ENCODE results near the gene MAF. TPM values are rescaled to one million over a fixed set of nuclear protein-coding genes. Genes with fewer than 3 reads are reported as not detected.

Gene MAF
- total RNA-seq, 1 donor from 2014 or later, result 11.5 TPM

DNA sequence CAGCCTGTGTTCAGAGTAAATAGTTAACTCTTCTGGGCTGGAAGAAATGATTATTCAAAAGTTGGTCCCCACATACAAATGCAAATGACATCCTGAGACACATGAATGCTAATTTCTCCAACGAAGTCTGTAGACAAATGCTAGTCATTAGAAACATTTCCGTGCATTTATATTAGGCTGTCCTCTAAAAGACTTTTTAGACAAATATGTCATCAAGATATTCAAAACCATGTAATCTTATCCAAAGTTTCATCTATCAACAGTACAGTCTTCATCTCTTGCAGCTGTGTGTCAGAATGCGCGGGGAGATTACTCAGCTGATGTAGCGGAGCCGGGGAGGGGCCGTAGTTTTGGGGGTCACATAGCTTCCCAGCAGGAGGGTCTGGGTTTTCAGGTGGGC lies 33.8 kb upstream of the MAF start:
- no peak overlapping the region for H3K4me3 ChIP-seq

DNA sequence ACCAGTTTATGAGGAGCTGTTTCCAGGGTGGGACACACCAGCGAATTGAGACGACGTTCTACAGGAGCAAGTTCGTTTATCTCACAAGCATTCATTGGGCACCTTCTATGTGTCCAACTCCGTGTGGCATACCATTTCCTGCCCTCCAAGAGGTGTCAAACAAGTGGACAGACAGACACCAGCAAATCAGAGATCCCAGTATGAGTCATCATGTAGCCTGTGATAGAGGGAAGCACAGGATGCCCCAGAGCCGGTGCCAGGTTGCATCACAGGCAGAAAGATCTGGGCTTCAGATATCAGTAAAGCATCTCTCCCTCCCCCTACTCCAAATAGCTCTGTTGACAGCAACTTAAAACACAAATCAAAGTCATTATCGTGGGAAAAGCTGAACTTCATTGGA lies 31.8 kb upstream of the MAF start:
- intact Hi-C loops (cut with micrococcal nuclease), result no loop called here
- H3K4me3 ChIP-seq, result no peak overlapping the region
- H3K27me3 ChIP-seq (ENCODE audit: low read depth), result peaks cover 6% of the 10 kb centered on the region
- H3K4me1 ChIP-seq, result no peaks in the 10 kb centered on the region
- no peaks in the 10 kb centered on the region for H3K36me3 ChIP-seq
- H3K27ac ChIP-seq (replicated peaks), result no peak overlapping the region
- no peaks in the 10 kb centered on the region for H3K9me3 ChIP-seq (replicated peaks)
- DNase-seq, result no peak
- TF ChIP-seq, protein P1, sequence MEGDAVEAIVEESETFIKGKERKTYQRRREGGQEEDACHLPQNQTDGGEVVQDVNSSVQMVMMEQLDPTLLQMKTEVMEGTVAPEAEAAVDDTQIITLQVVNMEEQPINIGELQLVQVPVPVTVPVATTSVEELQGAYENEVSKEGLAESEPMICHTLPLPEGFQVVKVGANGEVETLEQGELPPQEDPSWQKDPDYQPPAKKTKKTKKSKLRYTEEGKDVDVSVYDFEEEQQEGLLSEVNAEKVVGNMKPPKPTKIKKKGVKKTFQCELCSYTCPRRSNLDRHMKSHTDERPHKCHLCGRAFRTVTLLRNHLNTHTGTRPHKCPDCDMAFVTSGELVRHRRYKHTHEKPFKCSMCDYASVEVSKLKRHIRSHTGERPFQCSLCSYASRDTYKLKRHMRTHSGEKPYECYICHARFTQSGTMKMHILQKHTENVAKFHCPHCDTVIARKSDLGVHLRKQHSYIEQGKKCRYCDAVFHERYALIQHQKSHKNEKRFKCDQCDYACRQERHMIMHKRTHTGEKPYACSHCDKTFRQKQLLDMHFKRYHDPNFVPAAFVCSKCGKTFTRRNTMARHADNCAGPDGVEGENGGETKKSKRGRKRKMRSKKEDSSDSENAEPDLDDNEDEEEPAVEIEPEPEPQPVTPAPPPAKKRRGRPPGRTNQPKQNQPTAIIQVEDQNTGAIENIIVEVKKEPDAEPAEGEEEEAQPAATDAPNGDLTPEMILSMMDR (IDR thresholded peaks at IDR 0.05; ENCODE audit: borderline replicate concordance), result no peak

More for the DNA sequence above, 33.8 kb upstream of the MAF start:
- DNase-seq, result no peak
- no peaks in the 10 kb centered on the region for H3K9me3 ChIP-seq (replicated peaks)
- intact Hi-C loops (cut with micrococcal nuclease), result no loop called here
- H3K4me1 ChIP-seq, result no peaks in the 10 kb centered on the region
- H3K36me3 ChIP-seq, result no peaks in the 10 kb centered on the region
- H3K27me3 ChIP-seq (ENCODE audit: low read depth), result peaks cover 6% of the 10 kb centered on the region
- TF ChIP-seq, protein P1 (IDR thresholded peaks at IDR 0.05; ENCODE audit: borderline replicate concordance), result no peak
- H3K27ac ChIP-seq (replicated peaks), result no peak overlapping the region

DNA sequence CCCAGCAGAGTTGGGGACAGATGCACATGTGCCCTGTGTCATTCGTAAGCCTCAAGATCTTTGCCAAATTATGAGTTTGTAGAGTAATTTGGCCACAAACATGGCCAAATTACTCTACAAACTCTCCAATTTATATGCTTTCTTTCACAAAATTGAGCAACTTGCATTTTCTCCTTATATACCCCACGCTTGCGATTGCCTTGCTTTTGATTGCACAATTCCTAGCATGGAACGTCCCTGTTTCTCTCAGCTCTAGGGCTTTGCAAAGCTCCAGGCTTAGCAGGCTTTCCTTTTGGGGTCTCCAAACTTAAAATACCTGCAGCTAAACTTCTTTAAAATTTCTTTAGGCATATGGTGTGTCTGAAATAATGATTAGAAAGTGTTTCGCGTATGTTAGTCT lies 28.5 kb upstream of the MAF start:
- Histone ChIP-seq H3K27ac (replicated peaks) (no peak overlapping the region), H3K4me3 (no peak overlapping the region), H3K9me3 (replicated peaks) (no peaks in the 10 kb centered on the region), H3K36me3 (no peaks in the 10 kb centered on the region), H3K4me1 (no peaks in the 10 kb centered on the region), H3K27me3 (ENCODE audit: low read depth) (peaks cover 30% of the 10 kb centered on the region)
- intact Hi-C loops (cut with micrococcal nuclease), result no loop called here
- DNase-seq, result no peak
- TF ChIP-seq, protein P1 (IDR thresholded peaks at IDR 0.05; ENCODE audit: borderline replicate concordance), result no peak

- intact Hi-C loops (cut with micrococcal nuclease), result no loop called here
- H3K4me1 ChIP-seq, result no peaks in the 10 kb centered on the region
- peaks cover 34% of the 10 kb centered on the region for H3K27me3 ChIP-seq (ENCODE audit: low read depth)
- TF ChIP-seq, protein P1 (IDR thresholded peaks at IDR 0.05; ENCODE audit: borderline replicate concordance), result no peak
- no peak overlapping the region for H3K27ac ChIP-seq (replicated peaks)
- no peak for DNase-seq
- no peak overlapping the region for H3K4me3 ChIP-seq
- H3K9me3 ChIP-seq (replicated peaks), result no peaks in the 10 kb centered on the region
- no peaks in the 10 kb centered on the region for H3K36me3 ChIP-seq
Measured at GRCh38 chr16:79628501-79628975, 28.0 kb upstream of the MAF start.

- Histone ChIP-seq H3K4me3 (no peak overlapping the region), H3K4me1 (no peaks in the 10 kb centered on the region), H3K9me3 (replicated peaks) (no peaks in the 10 kb centered on the region), H3K27ac (replicated peaks) (no peak overlapping the region), H3K27me3 (ENCODE audit: low read depth) (peaks cover 40% of the 10 kb centered on the region), H3K36me3 (no peaks in the 10 kb centered on the region)
- no peak for DNase-seq
- TF ChIP-seq, protein P1 (IDR thresholded peaks at IDR 0.05; ENCODE audit: borderline replicate concordance), result no peak
- intact Hi-C loops (cut with micrococcal nuclease), result no loop called here
Measured at GRCh38 chr16:79627092-79627491, 26.6 kb upstream of the MAF start.

Measured in left ventricle myocardium inferior (tissue), 1 donor.